Activated CD8-positive, alpha-beta memory T cell treated with anti-CD3 and anti-CD28 coated beads for 36 hours (primary cell): ENCODE results near the gene MAML3. TPM values are rescaled to one million over a fixed set of nuclear protein-coding genes. Genes with fewer than 3 reads are reported as not detected.

Experiments used
- CTCF ChIA-PET: fragments of 350-600 bp; sonication (Branson Sonifier 250); formaldehyde crosslinking; loops from one replicate; lab custom pipeline; 2021; ENCODE audit warnings: antibody characterized with exemption; lab: Charles Lee
- POLR2A ChIA-PET: fragments of 350-600 bp; sonication (Branson Sonifier 250); formaldehyde crosslinking; loops from one replicate; lab custom pipeline; 2021; ENCODE audit warnings: antibody characterized with exemption; lab: Charles Lee
- total RNA-seq, 2 experiments: library from RNA; stranded (reverse); gene quantifications; one replicate each; pipeline ENCODE4 v1.2.3, GENCODE V29; 2021

MAML3 gene
- total RNA-seq, 2 experiments from 2014 or later: 0.65 to 0.73 TPM

GRCh38 chr4:140109292-140109691 is 44.7 kb downstream of the MAML3 start:
- POLR2A ChIA-PET: no interaction called here
- CTCF ChIA-PET: no interaction called here

- POLR2A ChIA-PET: no interaction called here
Observed at GRCh38 chr4:140108713-140109230, 45.2 kb downstream of the MAML3 start.

GRCh38 chr4:140108243-140108642 is 45.7 kb downstream of the MAML3 start:
- ChIA-PET POLR2A (no interaction called here), CTCF (no interaction called here)

More at GRCh38 chr4:140108713-140109230, 45.2 kb downstream of the MAML3 start:
- CTCF ChIA-PET: no interaction called here

- ChIA-PET CTCF (no interaction called here), POLR2A (no interaction called here)
Observed at GRCh38 chr4:140106289-140106844, 47.6 kb downstream of the MAML3 start.

GRCh38 chr4:140105436-140105835 is 48.5 kb downstream of the MAML3 start:
- POLR2A ChIA-PET: interaction anchor here (0.9 kb wide), 1 partner anchor 11 kb away, joined by 3 read pairs; no protein-coding TSS in a partner anchor
- CTCF ChIA-PET: no interaction called here

- POLR2A ChIA-PET: interaction anchor here (0.6 kb wide), 1 partner anchor 442 kb away, joined by 4 read pairs; no protein-coding TSS in a partner anchor
- CTCF ChIA-PET: interaction anchor here (0.6 kb wide), 1 partner anchor 13 kb away, joined by 3 read pairs; no protein-coding TSS in a partner anchor
Observed at GRCh38 chr4:140103676-140104075, 50.3 kb downstream of the MAML3 start.

GRCh38 chr4:140102421-140102820 is 51.6 kb downstream of the MAML3 start:
- ChIA-PET CTCF (no interaction called here), POLR2A (no interaction called here)

GRCh38 chr4:140100771-140101170 is 53.2 kb downstream of the MAML3 start:
- CTCF ChIA-PET: interaction anchor here (1.0 kb wide), 1 partner anchor 153 kb away, joined by 3 read pairs; no protein-coding TSS in a partner anchor

GRCh38 chr4:140099983-140100382 is 54.0 kb downstream of the MAML3 start:
- ChIA-PET CTCF (no interaction called here), POLR2A (no interaction called here)

More at GRCh38 chr4:140100771-140101170, 53.2 kb downstream of the MAML3 start:
- POLR2A ChIA-PET: no interaction called here

GRCh38 chr4:140098455-140099160 is 55.4 kb downstream of the MAML3 start:
- ChIA-PET CTCF (interaction anchor here (0.6 to 1.0 kb wide), 3 partner anchors 22 to 75 kb away, joined by 3 to 4 read pairs (median 3); no protein-coding TSS in a partner anchor), POLR2A (no interaction called here)

GRCh38 chr4:140097572-140097971 is 56.4 kb downstream of the MAML3 start:
- ChIA-PET CTCF (interaction anchor here (0.6 to 1.0 kb wide), 2 partner anchors 21 to 44 kb away, joined by 3 read pairs; no protein-coding TSS in a partner anchor), POLR2A (no interaction called here)

GRCh38 chr4:140096921-140097320 is 57.1 kb downstream of the MAML3 start:
- CTCF ChIA-PET: no interaction called here
- POLR2A ChIA-PET: no interaction called here

- POLR2A ChIA-PET: interaction anchor here (1.2 kb wide), 2 partner anchors 56 to 58 kb away, joined by 3 to 4 read pairs; partner anchors contain the start of gene MAML3
- CTCF ChIA-PET: no interaction called here
Observed at GRCh38 chr4:140096483-140096861, 57.5 kb downstream of the MAML3 start.

GRCh38 chr4:140095694-140096482 is 58.1 kb downstream of the MAML3 start:
- POLR2A ChIA-PET: interaction anchor here (1.2 to 1.5 kb wide), 3 partner anchors 21 to 58 kb away, joined by 3 to 4 read pairs (median 3); partner anchors contain the start of gene MAML3
- CTCF ChIA-PET: no interaction called here

- ChIA-PET CTCF (no interaction called here), POLR2A (interaction anchor here (1.2 to 1.5 kb wide), 3 partner anchors 22 to 59 kb away, joined by 3 to 4 read pairs (median 3); partner anchors contain the start of gene MAML3)
Observed at GRCh38 chr4:140094438-140095420, 59.3 kb downstream of the MAML3 start.

- ChIA-PET CTCF (no interaction called here), POLR2A (no interaction called here)
Observed at GRCh38 chr4:140092094-140092851, 61.7 kb downstream of the MAML3 start.

- ChIA-PET POLR2A (no interaction called here), CTCF (no interaction called here)
Observed at GRCh38 chr4:140091305-140091704, 62.7 kb downstream of the MAML3 start.
